Esophagus muscularis mucosa (tissue), 4 donors: ENCODE results near the gene PPP1R14C. TPM values are rescaled to one million over a fixed set of nuclear protein-coding genes. Genes with fewer than 3 reads are reported as not detected.

Experiments
- DNase-seq: peaks from one replicate; pipeline ENCODE4 v3.0.0-alpha.2; 2017; ENCODE audit errors: extremely low spot score
- H3K27ac ChIP-seq, 4 donors: fragments of 200-600 bp; sonication (generic); replicated peaks in 1 of 4; 1 replicate in 3 of 4; 2 replicates in 1 of 4; pipeline ENCODE4 v1.5.1; 2016 to 2019; ENCODE audit warnings: mild to moderate bottlenecking in 1 of 4
- H3K27me3 ChIP-seq, 4 donors: fragments of 200-600 bp; sonication (generic); one replicate each; pipeline versions ENCODE4 v1.5.1 to v1.6.0; 2016 to 2019
- H3K36me3 ChIP-seq, 4 donors: fragments of 200-600 bp; sonication (generic); one replicate each; pipeline ENCODE4 v1.5.1; 2016 to 2019
- H3K4me1 ChIP-seq, 4 donors: fragments of 200-600 bp; sonication (generic); one replicate each; pipeline ENCODE4 v1.5.1; 2016 to 2019
- H3K4me3 ChIP-seq, 4 donors: fragments of 200-600 bp; sonication (generic); 1 replicate in 2 of 4; 2 replicates in 2 of 4; pipeline ENCODE4 v1.5.1; 2016 to 2019; ENCODE audit warnings: mild to moderate bottlenecking in 4 of 4, moderate library complexity in 1 of 4
- H3K9me3 ChIP-seq, 4 donors: fragments of 200-600 bp; sonication (generic); 1 replicate in 3 of 4; 2 replicates in 1 of 4; pipeline ENCODE4 v1.5.1; 2016 to 2019
- CTCF ChIP-seq, 3 experiments: fragments of 200-600 bp in 2 of 3; fragments of 450-650 bp in 1 of 3; sonication (generic) in 2 of 3; IDR thresholded peaks; one replicate each; pipeline ENCODE4 v1.5.1; 2017 to 2019; ENCODE audit warnings: antibody characterized with exemption in 3 of 3, mild to moderate bottlenecking in 2 of 3, moderate library complexity in 1 of 3
- EP300 ChIP-seq: sonication (generic); formaldehyde crosslinking; IDR thresholded peaks from one replicate; pipeline ENCODE4 v1.6.1; 2017; ENCODE audit warnings: antibody characterized with exemption
- POLR2A ChIP-seq: fragments of 450-650 bp; IDR thresholded peaks from one replicate; pipeline ENCODE4 v1.6.1; 2017; ENCODE audit warnings: antibody characterized with exemption, moderate library complexity, mild to moderate bottlenecking, low read depth
- POLR2AphosphoS5 ChIP-seq, 2 donors: sonication (generic); formaldehyde crosslinking; IDR thresholded peaks; one replicate each; pipeline ENCODE4 v1.6.1; 2017; ENCODE audit warnings: antibody characterized with exemption in 2 of 2
- WGBS: methylation state at CpG from one replicate; pipeline ENCODE4 v1.1.5; 2018; 5-methylcytosine and 5-hydroxymethylcytosine counted together
- intact Hi-C: fragments of 100-400 bp; cut with DNase I; formaldehyde crosslinking; loops from one replicate; pipeline ENCODE4 v1.15.1; 2023
- total RNA-seq, 4 donors: library from RNA; depleted of rRNA; stranded (reverse); fragments of >200 nt; gene quantifications; one replicate each; pipeline versions ENCODE4 v1.1.0 to v1.2.1, GENCODE V29; 2016

PPP1R14C gene
- total RNA-seq, 4 donors from 2014 or later: 0.26 to 0.40 TPM; not detected in 2

GRCh38 chr6:150266963-150267685 lies 124.3 kb downstream of the PPP1R14C start:
- Histone ChIP-seq H3K9me3 (peaks cover 0 to 4% (median 0%) of the 10 kb centered on the region in 4 donors), H3K27me3 (peaks cover 0 to 7% (median 0%) of the 10 kb centered on the region in 4 donors), H3K4me3 (no peak overlapping the region), H3K4me1 (no peaks in the 10 kb centered on the region), H3K36me3 (no peaks in the 10 kb centered on the region), H3K27ac (no peak overlapping the region)
- DNase-seq: no peak
- intact Hi-C loops: no loop called here
- WGBS: 76% methylated on average over 7 of the region's 7 CpGs
- no peak for TF ChIP-seq CTCF (IDR thresholded peaks at IDR 0.05)
- TF ChIP-seq EP300: no peak

DNA sequence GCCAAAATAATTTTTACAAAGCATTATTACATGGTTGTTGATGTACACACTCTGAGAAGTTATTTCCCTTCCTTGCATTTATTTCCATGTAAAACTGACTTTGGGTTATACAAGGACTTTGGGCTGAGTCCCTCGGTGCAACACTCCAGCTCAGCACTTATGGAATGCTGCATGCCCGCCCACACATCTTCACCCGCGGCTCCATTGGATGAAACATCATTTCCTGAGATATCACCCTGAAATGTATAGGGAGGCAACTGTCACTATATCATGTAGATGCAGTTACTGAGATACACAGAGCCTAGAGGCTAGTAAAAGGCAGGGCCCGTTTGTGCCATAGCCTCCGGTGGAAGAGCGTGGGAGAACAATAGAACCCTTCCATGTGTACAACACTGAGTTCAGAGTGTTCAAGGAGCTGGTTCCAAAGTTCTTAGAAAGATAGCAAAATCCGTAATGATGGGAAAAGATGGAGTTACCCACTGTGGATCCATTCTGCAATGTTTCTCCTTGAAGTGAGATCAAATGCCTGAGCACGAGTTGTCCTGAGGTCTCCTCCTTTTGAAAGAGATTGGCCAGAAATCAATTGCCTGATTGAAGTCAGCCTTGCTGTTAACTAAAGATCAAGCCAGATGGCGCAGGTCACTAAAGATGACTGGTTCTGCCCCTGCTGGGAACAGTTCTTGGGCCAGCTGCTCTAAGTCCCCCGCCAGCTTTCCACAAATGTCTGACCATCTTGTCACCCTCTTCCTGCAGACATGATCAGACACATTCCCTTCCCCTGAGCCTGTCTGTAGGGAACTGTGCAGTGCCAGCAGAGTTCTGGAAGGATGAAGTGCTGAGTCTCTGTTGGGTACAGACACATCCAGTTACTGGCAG lies 125.1 kb downstream of the PPP1R14C start:
- Histone ChIP-seq H3K36me3 (no peaks in the 10 kb centered on the region), H3K4me3 (no peak overlapping the region), H3K9me3 (peaks cover 0 to 4% (median 0%) of the 10 kb centered on the region in 4 donors), H3K27ac (no peak overlapping the region), H3K27me3 (peaks cover 0 to 7% (median 0%) of the 10 kb centered on the region in 4 donors), H3K4me1 (no peaks in the 10 kb centered on the region)
- no peak for TF ChIP-seq EP300
- TF ChIP-seq CTCF (IDR thresholded peaks at IDR 0.05): no peak
- TF ChIP-seq POLR2AphosphoS5 (IDR thresholded peaks at IDR 0.05): no peak
- TF ChIP-seq POLR2A: no peak
- no peak for DNase-seq
- WGBS: 72% methylated on average over 11 of the region's 11 CpGs
- intact Hi-C loops: no loop called here

DNA sequence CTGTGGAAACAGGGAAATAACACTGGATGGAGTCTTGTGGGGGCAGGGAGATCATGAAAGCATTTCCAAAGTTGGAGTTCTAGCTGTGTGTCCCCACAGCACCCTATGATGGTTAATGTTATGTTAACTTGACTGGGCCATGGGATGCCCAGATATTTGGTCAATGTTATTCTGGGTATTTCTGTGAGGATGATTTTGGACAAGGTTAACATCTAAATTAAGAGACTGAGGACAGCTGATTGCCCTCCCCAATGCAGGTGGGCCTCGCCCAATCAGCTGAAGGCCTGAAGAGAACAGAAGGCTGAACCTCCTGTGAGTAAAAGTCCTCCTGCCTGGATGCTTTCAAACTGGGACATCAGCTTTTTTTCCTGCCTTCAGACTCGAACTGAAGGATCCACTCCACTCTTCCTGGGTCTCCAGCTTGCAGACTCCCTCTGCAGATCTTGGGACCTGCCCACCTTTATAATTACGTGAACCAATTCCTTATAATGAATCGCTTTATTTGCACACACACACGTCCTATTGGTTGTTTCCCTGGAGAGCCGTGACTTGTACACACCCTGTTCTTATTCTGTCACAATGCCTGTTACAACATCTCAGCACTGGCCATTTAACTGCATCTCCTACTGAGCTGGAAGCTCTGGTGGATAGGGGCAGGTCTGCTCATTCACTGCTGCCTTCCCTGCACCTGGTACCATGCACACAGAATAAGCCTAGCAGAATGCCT lies 126.4 kb downstream of the PPP1R14C start:
- intact Hi-C loops: no loop called here
- WGBS: 94% methylated on average over 6 of the region's 6 CpGs
- Histone ChIP-seq H3K36me3 (no peaks in the 10 kb centered on the region), H3K9me3 (peaks cover 0 to 4% (median 0%) of the 10 kb centered on the region in 4 donors), H3K27ac (no peak overlapping the region), H3K4me1 (no peaks in the 10 kb centered on the region), H3K27me3 (peaks cover 0 to 4% (median 0%) of the 10 kb centered on the region in 4 donors), H3K4me3 (no peak overlapping the region)
- TF ChIP-seq CTCF (IDR thresholded peaks at IDR 0.05) (no peak), POLR2A (no peak), POLR2AphosphoS5 (IDR thresholded peaks at IDR 0.05) (no peak), EP300 (no peak)
- DNase-seq: no peak

- intact Hi-C loops: no loop called here
These were observed 127.0 kb downstream of the PPP1R14C start for GRCh38 chr6:150269857-150270223.

More at GRCh38 chr6:150269857-150270223, 127.0 kb downstream of the PPP1R14C start:
- H3K4me1 ChIP-seq: no peaks in the 10 kb centered on the region
- H3K9me3 ChIP-seq: peaks cover 0 to 4% (median 0%) of the 10 kb centered on the region in 4 donors
- no peaks in the 10 kb centered on the region for H3K36me3 ChIP-seq
- no peak for DNase-seq
- 63% methylated on average over 4 of the region's 4 CpGs for WGBS
- TF ChIP-seq POLR2AphosphoS5 (IDR thresholded peaks at IDR 0.05): no peak
- no peak for TF ChIP-seq CTCF (IDR thresholded peaks at IDR 0.05)
- no peak for TF ChIP-seq POLR2A
- no peak for TF ChIP-seq EP300
- H3K27ac ChIP-seq: no peak overlapping the region
- no peak overlapping the region for H3K4me3 ChIP-seq
- peaks cover 0 to 4% (median 0%) of the 10 kb centered on the region in 4 donors for H3K27me3 ChIP-seq
